Endothelial cell of umbilical vein (primary cell): ENCODE data around the gene THEMIS. TPM values are rescaled to one million over a fixed set of nuclear protein-coding genes. Genes with fewer than 3 reads are reported as not detected.
"Not testable (repeated sequence)": the region's sequence is repeated elsewhere in the genome, so short reads cannot be mapped to it uniquely, and the experiment has no call there.

Source experiments
- BruUV-seq: library from RNA; stranded (reverse); fragments of 400-500 nt; replicated peaks from 2 replicates; lab custom pipeline; 2021; lab: Mats Ljungman, UMichigan
- CTCF ChIA-PET: fragments of 300-600, 350-600 bp; sonication (Branson Sonifier 250); formaldehyde crosslinking; loops from one replicate; lab custom pipeline; 2021; ENCODE audit warnings: antibody characterized with exemption, inconsistent platforms; lab: Charles Lee
- POLR2A ChIA-PET: fragments of 300-600, 350-600 bp; sonication (Branson Sonifier 250); formaldehyde crosslinking; loops from one replicate; lab custom pipeline; 2021; ENCODE audit warnings: antibody characterized with exemption, inconsistent platforms; lab: Charles Lee
- DNase-seq: peaks from one replicate; pipeline ENCODE4 v3.0.0-alpha.2; 2011; ENCODE audit warnings: low read depth, low spot score
- FAIRE-seq: peaks from 2 replicates; lab custom pipeline; 2011; peaks lifted over from hg19 to GRCh38; lab: Jason Lieb, UNC
- H2AFZ ChIP-seq: 2 replicates; pipeline ENCODE4 v1.6.0; 2012; ENCODE audit warnings: low read depth, low read length, control low read depth, inconsistent platforms
- H3K27ac ChIP-seq: 2 replicates; pipeline ENCODE4 v1.5.1; 2011; ENCODE audit warnings: low read depth, mild to moderate bottlenecking, control low read depth, low read length, moderate library complexity; ENCODE audit not compliant: insufficient read depth
- H3K27me3 ChIP-seq, 2 experiments: 2 replicates each; pipeline versions ENCODE4 v1.6.0 to v1.6.1; 2011; ENCODE audit warnings: low read length in 2 of 2, mixed read lengths in 1 of 2; ENCODE audit not compliant: control insufficient read depth in 2 of 2, insufficient read depth in 2 of 2
- H3K36me3 ChIP-seq, 2 experiments: 2 replicates in 1 of 2; 3 replicates in 1 of 2; pipeline ENCODE4 v1.5.1; 2011; ENCODE audit warnings: low read length in 2 of 2, mild to moderate bottlenecking in 1 of 2, moderate library complexity in 1 of 2; ENCODE audit not compliant: control insufficient read depth in 2 of 2, insufficient read depth in 2 of 2; ENCODE audit errors: extremely low read depth in 1 of 2
- H3K4me1 ChIP-seq: 3 replicates; pipeline ENCODE4 v1.5.1; 2011; ENCODE audit warnings: mild to moderate bottlenecking, low read length; ENCODE audit not compliant: control insufficient read depth, insufficient read depth; ENCODE audit errors: extremely low read depth
- H3K4me2 ChIP-seq: 2 replicates; pipeline ENCODE4 v1.6.1; 2011; ENCODE audit warnings: low read length, control low read depth, mixed read lengths; ENCODE audit not compliant: insufficient read depth
- H3K4me3 ChIP-seq, 3 experiments: fragments of 200-600 bp in 1 of 3; sonication (generic), shearing (Covaris generic) in 1 of 3; replicated peaks in 1 of 3; 2 replicates each; pipeline ENCODE4 v1.5.1; 2011 to 2016; ENCODE audit warnings: control low read depth in 3 of 3, low read length in 3 of 3, mild to moderate bottlenecking in 2 of 3, inconsistent platforms in 1 of 3, low read depth in 1 of 3, moderate library complexity in 1 of 3; ENCODE audit not compliant: insufficient read depth in 1 of 3
- H3K79me2 ChIP-seq: 2 replicates; pipeline ENCODE4 v1.6.0; 2012; ENCODE audit warnings: low read length, inconsistent platforms; ENCODE audit not compliant: control insufficient read depth, insufficient read depth
- H3K9ac ChIP-seq: replicated peaks from 2 replicates; pipeline ENCODE3; 2011; ENCODE audit warnings: low read length, control low read depth; ENCODE audit not compliant: insufficient read depth; ENCODE audit errors: extremely low read depth
- H3K9me1 ChIP-seq: replicated peaks from 3 replicates; pipeline ENCODE4 v1.6.0; 2011; ENCODE audit warnings: mild to moderate bottlenecking, low read length; ENCODE audit not compliant: control insufficient read depth, insufficient read depth; ENCODE audit errors: extremely low read depth
- H3K9me3 ChIP-seq: replicated peaks from 2 replicates; pipeline ENCODE4 v1.5.1; 2012; ENCODE audit warnings: low read length, inconsistent platforms; ENCODE audit not compliant: control insufficient read depth, insufficient read depth
- H4K20me1 ChIP-seq: replicated peaks from 2 replicates; pipeline ENCODE3; 2011; ENCODE audit warnings: mild to moderate bottlenecking, low read length; ENCODE audit not compliant: control insufficient read depth, insufficient read depth; ENCODE audit errors: extremely low read depth
- CTCF ChIP-seq, 2 donors: IDR thresholded peaks; 1 replicate in 1 of 2; 2 replicates in 1 of 2; pipeline ENCODE4 v1.5.1; 2011; ENCODE audit warnings: low read length in 2 of 2, mild to moderate bottlenecking in 2 of 2, moderate library complexity in 2 of 2, control low read depth in 1 of 2, inconsistent platforms in 1 of 2, low read depth in 1 of 2; ENCODE audit not compliant: insufficient read depth in 1 of 2; ENCODE audit errors: extremely low read depth in 1 of 2
- EZH2 ChIP-seq: IDR thresholded peaks from 2 replicates; pipeline ENCODE4 v1.6.1; 2012; ENCODE audit warnings: borderline replicate concordance, low read depth, mild to moderate bottlenecking, moderate library complexity, low read length, inconsistent platforms; ENCODE audit not compliant: severe bottlenecking
- FOS ChIP-seq: IDR thresholded peaks from 2 replicates; pipeline ENCODE4 v1.6.1; 2011; ENCODE audit warnings: mild to moderate bottlenecking, low read length, moderate library complexity, borderline replicate concordance; ENCODE audit not compliant: insufficient read depth
- GATA2 ChIP-seq: IDR thresholded peaks from 2 replicates; pipeline ENCODE4 v1.7.0; 2011; ENCODE audit warnings: low read depth, mild to moderate bottlenecking, moderate library complexity, mixed read lengths, low read length; ENCODE audit not compliant: insufficient read length, insufficient read depth
- JUN ChIP-seq: IDR thresholded peaks from 2 replicates; pipeline ENCODE4 v1.6.1; 2011; ENCODE audit warnings: borderline replicate concordance, low read depth; ENCODE audit not compliant: insufficient read length, insufficient read depth
- MAX ChIP-seq: IDR thresholded peaks from 2 replicates; pipeline ENCODE4 v1.6.1; 2011; ENCODE audit not compliant: insufficient read depth, insufficient read length
- MYC ChIP-seq: IDR thresholded peaks from one replicate; pipeline ENCODE4 v1.6.1; 2011; ENCODE audit warnings: mild to moderate bottlenecking, low read depth, low read length
- POLR2A ChIP-seq: IDR thresholded peaks from 2 replicates; pipeline ENCODE4 v1.6.1; 2012; ENCODE audit warnings: low read depth, mild to moderate bottlenecking, control low read depth, low read length
- POLR2AphosphoS5 ChIP-seq: IDR thresholded peaks from 2 replicates; pipeline ENCODE4 v1.6.1; 2012; ENCODE audit warnings: low read depth, mild to moderate bottlenecking, control low read depth, low read length, moderate library complexity; ENCODE audit not compliant: insufficient read depth
- dilution Hi-C: fragments of 300-500 bp; cut with MboI; formaldehyde crosslinking; loops from one replicate; pipeline ENCODE4 v1.15.0; 2019; ENCODE audit warnings: low sequenced_read_pairs; ENCODE audit not compliant: extremely low pct_ligation_motif_present
- intact Hi-C: fragments of 100-400 bp; cut with micrococcal nuclease; formaldehyde crosslinking; loops from one replicate; pipeline ENCODE4 v1.10.0; 2022
- polyA plus RNA-seq, 4 experiments: library from polyadenylated mRNA; depleted of rRNA in 3 of 4; stranded (reverse) in 3 of 4; unstranded in 1 of 4; fragments of >200 nt; gene quantifications; 2 replicates each; pipeline versions ENCODE4 v1.2.1 to v1.2.3, GENCODE V29; 2011 to 2012; ENCODE audit warnings: missing spikeins in 1 of 4
- total RNA-seq: library from RNA; stranded (reverse); gene quantifications from 2 replicates; pipeline ENCODE4 v1.2.3, GENCODE V29; 2021

The THEMIS gene
- total and polyA plus RNA-seq, 2 donors (not counting 3 experiments of a cell fraction or from before 2014, with no cell fraction given), result not detected

GRCh38 chr6:127784468-127784867 is 116.4 kb downstream of the THEMIS start:
- no TSS peak for BruUV-seq

GRCh38 chr6:127781636-127782272 is 119.1 kb downstream of the THEMIS start:
- dilution Hi-C loops, POLR2A ChIA-PET, H4K20me1 ChIP-seq, H3K9ac ChIP-seq, H3K79me2 ChIP-seq, H2AFZ ChIP-seq, H3K4me3 ChIP-seq, H3K27me3 ChIP-seq, H3K4me2 ChIP-seq, H3K4me1 ChIP-seq, H3K27ac ChIP-seq, BruUV-seq, FAIRE-seq, intact Hi-C loops, H3K9me1 ChIP-seq, H3K9me3 ChIP-seq, H3K36me3 ChIP-seq, DNase-seq: not testable (repeated sequence)
- CTCF ChIA-PET, result interaction anchor here (2.3 kb wide), 1 partner anchor 9 kb away, joined by 6 read pairs; no protein-coding TSS in a partner anchor

More at GRCh38 chr6:127784468-127784867, 116.4 kb downstream of the THEMIS start:
- intact Hi-C loops (no loop called here), dilution Hi-C loops (no loop called here)
- no peaks in the 10 kb centered on the region for H3K79me2 ChIP-seq
- POLR2A ChIA-PET, result no interaction called here
- no peak overlapping the region for H3K4me3 ChIP-seq
- no peak overlapping the region for H3K9ac ChIP-seq
- CTCF ChIA-PET, result no interaction called here
- no peak for DNase-seq
- H3K4me1 ChIP-seq, result no peaks in the 10 kb centered on the region
- no peak overlapping the region for H3K27ac ChIP-seq
- H3K4me2 ChIP-seq, result no peak overlapping the region
- H3K9me1 ChIP-seq, result no peaks in the 10 kb centered on the region
- H2AFZ ChIP-seq, result no peak overlapping the region
- H3K27me3 ChIP-seq, result peaks cover 0 to 3% of the 10 kb centered on the region in 2 experiments
- no peaks in the 10 kb centered on the region for H3K36me3 ChIP-seq
- no peaks in the 10 kb centered on the region for H3K9me3 ChIP-seq
- no peaks in the 10 kb centered on the region for H4K20me1 ChIP-seq
- TF ChIP-seq GATA2 (no peak), CTCF (IDR thresholded peaks at IDR 0.05; ENCODE audit: extremely low read depth in 1 of 2, insufficient read depth in 1 of 2, low read depth in 1 of 2, low read length in 2 of 2) (no peak), MAX (no peak), POLR2AphosphoS5 (no peak), FOS (no peak), EZH2 (no peak), JUN (no peak), POLR2A (no peak), MYC (no peak)
- no peak for FAIRE-seq
